Uterus (tissue), 4 donors: ENCODE results near the gene XRCC6. TPM values are rescaled to one million over a fixed set of nuclear protein-coding genes. Genes with fewer than 3 reads are reported as not detected.
A peak's percentile ranks its signal among the peaks of the same experiment; 100 is the strongest.
"Not testable (repeated sequence)": the region's sequence is repeated elsewhere in the genome, so short reads cannot be mapped to it uniquely, and the experiment has no call there.

Source experiments
- DNase-seq, 2 donors: peaks; one replicate each; pipeline ENCODE4 v3.0.0-alpha.2; 2019 to 2020
- H3K27ac ChIP-seq, 2 donors: fragments of 200-600 bp; sonication (generic); 1 replicate in 1 of 2; 2 replicates in 1 of 2; pipeline ENCODE4 v1.5.1; 2016 to 2018
- H3K27me3 ChIP-seq, 2 donors: fragments of 200-600 bp; sonication (generic); one replicate each; pipeline ENCODE4 v1.5.1; 2018 to 2019; ENCODE audit warnings: control low read depth in 1 of 2
- H3K36me3 ChIP-seq, 2 donors: fragments of 200-600 bp; sonication (generic); one replicate each; pipeline ENCODE4 v1.5.1; 2019; ENCODE audit warnings: control low read depth in 1 of 2
- H3K4me1 ChIP-seq, 2 donors: fragments of 200-600 bp; sonication (generic); one replicate each; pipeline ENCODE4 v1.5.1; 2018 to 2019; ENCODE audit warnings: control low read depth in 1 of 2
- H3K4me3 ChIP-seq, 2 donors: fragments of 200-600 bp; sonication (generic); 1 replicate in 1 of 2; 2 replicates in 1 of 2; pipeline ENCODE4 v1.5.1; 2018 to 2019; ENCODE audit warnings: mild to moderate bottlenecking in 1 of 2
- H3K9me3 ChIP-seq, 2 donors: fragments of 200-600 bp; sonication (generic); one replicate each; pipeline ENCODE4 v1.5.1; 2019; ENCODE audit warnings: control low read depth in 1 of 2
- POLR2A ChIP-seq, 2 donors: fragments of 450-650 bp; IDR thresholded peaks; one replicate each; pipeline ENCODE4 v1.6.1; 2016; ENCODE audit warnings: antibody characterized with exemption in 2 of 2, mild to moderate bottlenecking in 1 of 2, moderate library complexity in 1 of 2
- intact Hi-C: fragments of 100-400 bp; cut with DNase I; formaldehyde crosslinking; loops from one replicate; pipeline ENCODE4 v1.15.1; 2023; ENCODE audit warnings: low total_unique reads
- total RNA-seq, 4 donors: library from RNA; depleted of rRNA in 3 of 4; stranded (reverse); fragments of >200 nt in 3 of 4; gene quantifications; one replicate each; pipeline versions ENCODE4 v1.1.0 to v1.2.4, GENCODE V29; 2014 to 2023
- TF ChIP-seq, protein P1 (sequence below), 4 experiments: fragments of 200-600 bp in 2 of 4; fragments of 450-650 bp in 2 of 4; sonication (generic) in 2 of 4; IDR thresholded peaks; one replicate each; pipeline ENCODE4 v1.5.1; 2016 to 2019; ENCODE audit warnings: antibody characterized with exemption in 4 of 4, mild to moderate bottlenecking in 2 of 4, moderate library complexity in 1 of 4
- donor health status: DM: yes; HTN: yes; CAD: no.

Gene XRCC6
- 100 to 1,000 TPM in 3 of 4 donors, 10 to 100 TPM in 1; 89.1 to 303 (median 157) TPM for total RNA-seq

DNA sequence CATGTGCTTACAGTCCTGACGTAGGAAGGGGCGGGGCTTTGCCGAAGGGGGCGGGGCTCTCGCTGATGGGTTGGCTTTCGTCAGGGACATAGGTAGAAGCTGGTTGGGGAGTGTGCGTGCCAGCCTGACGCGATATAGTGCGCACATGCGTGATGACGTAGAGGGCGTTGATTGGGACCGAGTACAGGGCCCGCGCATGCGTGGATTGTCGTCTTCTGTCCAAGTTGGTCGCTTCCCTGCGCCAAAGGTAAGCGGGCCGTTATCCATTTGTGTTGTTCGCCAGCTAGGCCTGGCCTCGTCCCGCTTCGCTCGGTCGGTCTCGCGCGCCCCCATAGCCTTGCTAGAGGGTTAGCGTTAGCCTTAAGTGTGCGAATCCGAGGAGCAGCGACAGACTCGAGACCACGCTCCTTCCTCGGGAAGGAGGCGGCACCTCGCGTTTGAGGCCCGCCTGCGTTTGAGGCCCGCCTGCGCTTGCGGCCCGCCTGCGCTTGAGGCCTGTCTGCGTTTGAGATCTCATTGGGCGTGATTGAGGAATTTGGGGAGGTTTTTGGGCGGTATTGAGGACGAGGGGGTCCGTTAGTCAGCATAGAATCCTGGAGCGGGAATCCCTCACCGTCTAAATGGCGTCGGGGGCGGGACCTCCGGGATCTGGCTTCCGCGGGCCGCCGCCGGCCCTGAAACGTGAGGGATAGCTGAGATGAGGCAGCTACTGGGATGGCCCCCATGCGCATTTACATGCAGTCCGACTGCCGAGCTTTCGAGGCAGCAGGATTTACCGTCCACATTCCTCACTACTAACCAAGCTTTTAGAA lies at the start of gene XRCC6:
Gene XRCC6 (plus strand): TSS at position 197 of the 812 bp plus-strand sequence. CDS start 710 bp downstream, outside the sequence.
- Histone ChIP-seq H3K9me3 (no peaks in the 10 kb centered on the region), H3K4me3 (peak within 1 kb of the TSS; percentile 76 to 100), H3K4me1 (peaks cover 4 to 9% of the 10 kb centered on the region in 2 donors), H3K27me3 (no peaks in the 10 kb centered on the region), H3K36me3 (no peaks in the 10 kb centered on the region), H3K27ac (peak within 1 kb of the TSS; percentile 94 to 96)
- peak; percentile 100 for DNase-seq
- intact Hi-C loops, result no loop called here
- TF ChIP-seq POLR2A (IDR thresholded peaks at IDR 0.05), result peak; percentile 85 to 98
- TF ChIP-seq, protein P1, sequence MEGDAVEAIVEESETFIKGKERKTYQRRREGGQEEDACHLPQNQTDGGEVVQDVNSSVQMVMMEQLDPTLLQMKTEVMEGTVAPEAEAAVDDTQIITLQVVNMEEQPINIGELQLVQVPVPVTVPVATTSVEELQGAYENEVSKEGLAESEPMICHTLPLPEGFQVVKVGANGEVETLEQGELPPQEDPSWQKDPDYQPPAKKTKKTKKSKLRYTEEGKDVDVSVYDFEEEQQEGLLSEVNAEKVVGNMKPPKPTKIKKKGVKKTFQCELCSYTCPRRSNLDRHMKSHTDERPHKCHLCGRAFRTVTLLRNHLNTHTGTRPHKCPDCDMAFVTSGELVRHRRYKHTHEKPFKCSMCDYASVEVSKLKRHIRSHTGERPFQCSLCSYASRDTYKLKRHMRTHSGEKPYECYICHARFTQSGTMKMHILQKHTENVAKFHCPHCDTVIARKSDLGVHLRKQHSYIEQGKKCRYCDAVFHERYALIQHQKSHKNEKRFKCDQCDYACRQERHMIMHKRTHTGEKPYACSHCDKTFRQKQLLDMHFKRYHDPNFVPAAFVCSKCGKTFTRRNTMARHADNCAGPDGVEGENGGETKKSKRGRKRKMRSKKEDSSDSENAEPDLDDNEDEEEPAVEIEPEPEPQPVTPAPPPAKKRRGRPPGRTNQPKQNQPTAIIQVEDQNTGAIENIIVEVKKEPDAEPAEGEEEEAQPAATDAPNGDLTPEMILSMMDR (IDR thresholded peaks at IDR 0.05), result peak in 1 of 4 experiments; percentile 4

DNA sequence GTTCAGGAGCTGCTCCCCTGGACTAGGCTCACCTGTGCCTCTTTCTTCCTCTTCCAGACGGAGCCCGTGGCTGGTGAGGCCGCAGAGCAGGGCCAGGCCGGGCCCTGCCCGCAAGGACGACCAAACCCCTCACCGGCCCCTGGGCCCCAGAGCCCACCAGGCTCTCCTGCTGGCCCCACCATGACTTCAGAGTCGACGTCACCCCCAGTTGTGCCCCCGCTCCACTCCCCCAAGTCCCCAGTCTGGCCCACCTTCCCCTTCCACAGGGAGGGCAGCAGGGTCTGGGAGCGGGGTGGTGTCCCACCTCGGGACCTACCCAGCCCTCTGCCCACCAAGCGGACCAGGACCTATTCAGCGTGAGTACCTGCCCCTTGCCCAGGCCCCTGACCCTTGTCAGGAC lies 49.3 kb upstream of the XRCC6 start:
- no peak for DNase-seq
- H3K4me3 ChIP-seq, result no peak overlapping the region
- no peaks in the 10 kb centered on the region for H3K36me3 ChIP-seq
- intact Hi-C loops, result no loop called here
- H3K27ac ChIP-seq, result no peak overlapping the region
- TF ChIP-seq POLR2A (IDR thresholded peaks at IDR 0.05), result no peak
- H3K9me3 ChIP-seq, result no peaks in the 10 kb centered on the region
- H3K27me3 ChIP-seq, result no peaks in the 10 kb centered on the region
- peaks cover 0 to 13% of the 10 kb centered on the region in 2 donors for H3K4me1 ChIP-seq

GRCh38 chr22:41572305-41572704 lies 48.8 kb upstream of the XRCC6 start:
- intact Hi-C loops, result not testable (repeated sequence)

DNA sequence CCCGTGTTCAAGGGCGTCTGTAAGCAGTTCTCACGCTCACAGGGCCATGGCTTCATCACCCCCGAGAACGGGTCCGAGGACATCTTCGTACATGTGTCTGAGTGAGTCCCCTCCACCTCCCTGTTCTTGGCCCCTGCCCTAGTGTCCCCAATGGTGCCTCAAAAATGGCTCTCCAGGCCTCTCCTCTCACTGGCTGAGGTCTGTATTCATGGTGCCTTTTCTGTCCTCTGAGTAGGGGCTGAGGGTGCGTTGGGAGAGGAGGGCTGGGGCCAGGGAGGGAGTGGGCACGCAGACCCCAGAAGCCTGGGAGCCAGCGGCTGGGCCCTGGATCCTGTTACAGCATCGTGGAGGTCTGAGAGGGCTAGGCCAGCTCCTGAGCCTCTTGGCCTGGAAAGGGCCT lies 47.4 kb upstream of the XRCC6 start:
- Histone ChIP-seq H3K9me3 (no peaks in the 10 kb centered on the region), H3K4me3 (no peak overlapping the region), H3K27ac (peak overlapping the region in 1 of 2 donors; percentile 72), H3K4me1 (peaks cover 0 to 10% of the 10 kb centered on the region in 2 donors), H3K36me3 (no peaks in the 10 kb centered on the region), H3K27me3 (no peaks in the 10 kb centered on the region)
- DNase-seq, result no peak
- intact Hi-C loops, result no loop called here
- no peak for TF ChIP-seq POLR2A (IDR thresholded peaks at IDR 0.05)
- TF ChIP-seq, protein P1 (IDR thresholded peaks at IDR 0.05), result no peak

More at GRCh38 chr22:41572305-41572704, 48.8 kb upstream of the XRCC6 start:
- H3K27ac ChIP-seq, H3K9me3 ChIP-seq, H3K4me3 ChIP-seq, DNase-seq, H3K27me3 ChIP-seq, H3K36me3 ChIP-seq: not testable (repeated sequence)
- peaks cover 0 to 12% of the 10 kb centered on the region in 2 donors for H3K4me1 ChIP-seq

GRCh38 chr22:41574847-41575381 lies 46.2 kb upstream of the XRCC6 start:
- intact Hi-C loops, result no loop called here
- DNase-seq, result peak; percentile 81 to 83
- H3K27me3 ChIP-seq, result no peaks in the 10 kb centered on the region
- TF ChIP-seq, protein P1 (IDR thresholded peaks at IDR 0.05), result no peak
- TF ChIP-seq POLR2A (IDR thresholded peaks at IDR 0.05), result no peak
- peak overlapping the region; percentile 69 to 72 for H3K27ac ChIP-seq
- H3K36me3 ChIP-seq, result no peaks in the 10 kb centered on the region
- peaks cover 0 to 10% of the 10 kb centered on the region in 2 donors for H3K4me1 ChIP-seq
- no peak overlapping the region for H3K4me3 ChIP-seq
- H3K9me3 ChIP-seq, result no peaks in the 10 kb centered on the region

- no peak for DNase-seq
- intact Hi-C loops, result no loop called here
- H3K4me1 ChIP-seq, result peaks cover 0 to 10% of the 10 kb centered on the region in 2 donors
- H3K4me3 ChIP-seq, result no peak overlapping the region
- H3K36me3 ChIP-seq, result no peaks in the 10 kb centered on the region
- peak overlapping the region; percentile 69 to 72 for H3K27ac ChIP-seq
- no peak for TF ChIP-seq POLR2A (IDR thresholded peaks at IDR 0.05)
- TF ChIP-seq, protein P1 (IDR thresholded peaks at IDR 0.05), result no peak
- H3K9me3 ChIP-seq, result no peaks in the 10 kb centered on the region
- no peaks in the 10 kb centered on the region for H3K27me3 ChIP-seq
These were observed 45.6 kb upstream of the XRCC6 start for GRCh38 chr22:41575533-41575932.
